ENCODE measurements around the gene RDH11.

RDH11 gene

DNA sequence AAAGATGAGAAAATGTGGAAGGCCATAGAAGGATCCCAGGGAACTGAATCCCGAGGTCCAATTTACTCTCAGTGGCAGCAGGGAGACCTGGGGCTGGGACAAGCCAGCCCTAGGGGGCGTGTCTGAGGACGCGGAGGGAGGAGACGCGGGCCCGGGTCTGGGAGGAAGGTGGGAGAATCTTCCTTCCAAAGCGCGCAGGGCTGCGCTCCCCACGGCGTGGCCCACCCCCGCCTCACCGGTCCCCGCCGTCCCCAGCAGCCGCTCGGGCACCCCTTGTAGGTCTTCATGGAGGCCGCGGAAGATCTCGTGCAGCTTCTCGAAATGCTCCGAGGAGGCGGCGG lies 21.5 kb downstream of the RDH11 start:
- Histone ChIP-seq H3K4me1 (ENCODE audit: control insufficient read depth, insufficient read depth, low read length) (peaks cover 12% of the 10 kb centered on the region), H3K4me3 (ENCODE audit: low read depth, low read length) (peak overlapping the region; percentile 98), H3K27ac (ENCODE audit: extremely low read depth, low read depth, low read length) (peak overlapping the region; percentile 97), H3K36me3 (ENCODE audit: control insufficient read depth in 2 of 2, insufficient read depth in 1 of 2, low read length in 2 of 2) (peaks cover 17 to 22% of the 10 kb centered on the region in 2 experiments), H3K9me3 (ENCODE audit: control insufficient read depth, insufficient read depth, low read depth, low read length) (no peaks in the 10 kb centered on the region)
- POLR2A ChIA-PET = interaction anchor here (1.0 kb wide), 1 partner anchor 54 kb away, joined by 3 read pairs; no protein-coding TSS in a partner anchor
- CTCF ChIA-PET = interaction anchor here (0.7 to 2.4 kb wide), 7 partner anchors 28 to 247 kb away, joined by 3 to 9 read pairs (median 5); partner anchors contain the start of gene RDH12
- TF ChIP-seq ZNF501 (tag by site-specific recombination; IDR thresholded peaks at IDR 0.05) (0 out of 2 replicates have a peak, but pooled peaks have one; percentile 49), ZSCAN30 (tag by site-specific recombination; IDR thresholded peaks at IDR 0.05) (no peak), ZXDB (tag by site-specific recombination; IDR thresholded peaks at IDR 0.05) (no peak), ZNF585B (tag by site-specific recombination; IDR thresholded peaks at IDR 0.05) (no peak), ZBTB20 (tag by site-specific recombination; IDR thresholded peaks at IDR 0.05) (no peak), ZNF777 (tag by site-specific recombination; IDR thresholded peaks at IDR 0.05; ENCODE audit: borderline replicate concordance) (no peak), PRDM10 (tag by site-specific recombination; IDR thresholded peaks at IDR 0.05) (0 out of 2 replicates have a peak, but pooled peaks have one; percentile 20), IKZF3 (tag by site-specific recombination; IDR thresholded peaks at IDR 0.05) (peak; percentile 62), ZSCAN18 (tag by site-specific recombination; IDR thresholded peaks at IDR 0.05) (no peak), ZNF449 (tag by site-specific recombination; IDR thresholded peaks at IDR 0.05) (no peak), SP3 (tag by site-specific recombination; IDR thresholded peaks at IDR 0.05) (no peak), ZIC2 (tag by site-specific recombination; IDR thresholded peaks at IDR 0.05) (0 out of 2 replicates have a peak, but pooled peaks have one; percentile 11), ZNF624 (tag by site-specific recombination; IDR thresholded peaks at IDR 0.05) (no peak), ELK4 (IDR thresholded peaks at IDR 0.05; ENCODE audit: borderline replicate concordance, low read depth, low read length) (no peak), ZNF548 (tag by site-specific recombination; IDR thresholded peaks at IDR 0.05) (no peak), KLF9 (tag by site-specific recombination; IDR thresholded peaks at IDR 0.05; ENCODE audit: low read depth) (peak; percentile 81), ZFP37 (tag by site-specific recombination; IDR thresholded peaks at IDR 0.05) (0 out of 2 replicates have a peak, but pooled peaks have one; percentile 18), ZBTB21 (tag by site-specific recombination; IDR thresholded peaks at IDR 0.05) (no peak), ZNF169 (tag by site-specific recombination; IDR thresholded peaks at IDR 0.05) (no peak), PATZ1 (tag by site-specific recombination; IDR thresholded peaks at IDR 0.05) (peak; percentile 64; the same call in 1 of the 2 replicates), ZNF19 (tag by site-specific recombination; IDR thresholded peaks at IDR 0.05; ENCODE audit: low read depth) (no peak), GLIS2 (tag by site-specific recombination; IDR thresholded peaks at IDR 0.05) (peak; percentile 66; the same call in 1 of the 2 replicates), ZNF341 (tag by site-specific recombination; IDR thresholded peaks at IDR 0.05; ENCODE audit: low read depth) (peak; percentile 81)
- TF ChIP-seq, protein P1, sequence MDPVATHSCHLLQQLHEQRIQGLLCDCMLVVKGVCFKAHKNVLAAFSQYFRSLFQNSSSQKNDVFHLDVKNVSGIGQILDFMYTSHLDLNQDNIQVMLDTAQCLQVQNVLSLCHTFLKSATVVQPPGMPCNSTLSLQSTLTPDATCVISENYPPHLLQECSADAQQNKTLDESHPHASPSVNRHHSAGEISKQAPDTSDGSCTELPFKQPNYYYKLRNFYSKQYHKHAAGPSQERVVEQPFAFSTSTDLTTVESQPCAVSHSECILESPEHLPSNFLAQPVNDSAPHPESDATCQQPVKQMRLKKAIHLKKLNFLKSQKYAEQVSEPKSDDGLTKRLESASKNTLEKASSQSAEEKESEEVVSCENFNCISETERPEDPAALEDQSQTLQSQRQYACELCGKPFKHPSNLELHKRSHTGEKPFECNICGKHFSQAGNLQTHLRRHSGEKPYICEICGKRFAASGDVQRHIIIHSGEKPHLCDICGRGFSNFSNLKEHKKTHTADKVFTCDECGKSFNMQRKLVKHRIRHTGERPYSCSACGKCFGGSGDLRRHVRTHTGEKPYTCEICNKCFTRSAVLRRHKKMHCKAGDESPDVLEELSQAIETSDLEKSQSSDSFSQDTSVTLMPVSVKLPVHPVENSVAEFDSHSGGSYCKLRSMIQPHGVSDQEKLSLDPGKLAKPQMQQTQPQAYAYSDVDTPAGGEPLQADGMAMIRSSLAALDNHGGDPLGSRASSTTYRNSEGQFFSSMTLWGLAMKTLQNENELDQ (tag by site-specific recombination; IDR thresholded peaks at IDR 0.05; ENCODE audit: low read depth) = no peak
- TF ChIP-seq, protein P2, sequence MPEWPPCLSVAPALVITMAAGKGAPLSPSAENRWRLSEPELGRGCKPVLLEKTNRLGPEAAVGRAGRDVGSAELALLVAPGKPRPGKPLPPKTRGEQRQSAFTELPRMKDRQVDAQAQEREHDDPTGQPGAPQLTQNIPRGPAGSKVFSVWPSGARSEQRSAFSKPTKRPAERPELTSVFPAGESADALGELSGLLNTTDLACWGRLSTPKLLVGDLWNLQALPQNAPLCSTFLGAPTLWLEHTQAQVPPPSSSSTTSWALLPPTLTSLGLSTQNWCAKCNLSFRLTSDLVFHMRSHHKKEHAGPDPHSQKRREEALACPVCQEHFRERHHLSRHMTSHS (tag by site-specific recombination; IDR thresholded peaks at IDR 0.05) = no peak

Measured in HEK293 (cell line).